GM19043 (cell line): ENCODE data around the gene EDA.

Experiments
- ATAC-seq: cut with Tn5 transposase; IDR thresholded peaks from one replicate; pipeline ENCODE4 v1.9.1; 2021; ENCODE audit warnings: low read depth; ENCODE audit not compliant: unreplicated experiment

EDA gene

DNA sequence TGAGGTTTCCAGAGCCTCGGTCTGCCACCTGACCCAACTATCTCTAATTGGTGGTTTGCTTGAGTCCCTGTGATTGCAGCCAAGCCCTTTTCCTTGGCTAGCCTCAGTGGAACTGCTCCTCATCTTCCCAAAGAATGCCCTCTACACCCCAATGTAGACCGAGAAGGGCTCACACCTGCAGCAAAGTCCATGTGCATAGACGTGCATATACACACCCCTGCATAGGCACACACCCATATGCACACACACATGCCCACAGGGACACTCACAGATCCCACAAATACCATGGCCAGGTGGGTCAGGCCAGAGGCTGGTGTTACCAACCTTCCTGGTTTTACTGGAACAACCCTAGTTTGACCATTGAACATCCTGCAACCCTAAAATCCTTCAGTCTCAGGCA lies 433.5 kb downstream of the EDA start:
- no peak for ATAC-seq

DNA sequence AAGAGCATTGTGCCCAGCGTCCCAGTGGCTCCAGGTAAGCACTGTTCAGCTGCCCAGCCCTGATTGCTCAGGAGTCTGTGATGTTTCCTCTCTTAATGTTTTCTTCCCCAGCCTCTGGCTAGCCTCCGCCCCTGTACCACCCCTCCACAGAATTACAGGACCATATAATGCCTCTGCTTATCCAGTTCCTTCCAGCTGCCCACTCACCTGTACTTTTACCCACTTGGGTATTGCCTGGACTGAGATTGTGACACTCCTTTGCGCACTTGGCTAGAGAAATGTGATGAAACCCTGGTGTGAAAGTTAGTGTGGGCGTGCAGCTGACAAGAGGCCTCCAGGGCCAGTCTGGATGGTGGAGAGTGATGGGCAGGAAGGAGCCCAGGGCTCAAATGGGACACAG lies 434.0 kb downstream of the EDA start, which contains the start of gene AWAT2:
AWAT2 (minus strand) TSS at position 14 of the 400 bp plus-strand sequence; CDS start at position 8, 6 bp downstream.
- no peak for ATAC-seq

- no peak for ATAC-seq
Measured at GRCh38 chrX:70052895-70053615, 437.1 kb downstream of the EDA start.

GRCh38 chrX:70054391-70054790 lies 438.5 kb downstream of the EDA start:
- no peak for ATAC-seq

DNA sequence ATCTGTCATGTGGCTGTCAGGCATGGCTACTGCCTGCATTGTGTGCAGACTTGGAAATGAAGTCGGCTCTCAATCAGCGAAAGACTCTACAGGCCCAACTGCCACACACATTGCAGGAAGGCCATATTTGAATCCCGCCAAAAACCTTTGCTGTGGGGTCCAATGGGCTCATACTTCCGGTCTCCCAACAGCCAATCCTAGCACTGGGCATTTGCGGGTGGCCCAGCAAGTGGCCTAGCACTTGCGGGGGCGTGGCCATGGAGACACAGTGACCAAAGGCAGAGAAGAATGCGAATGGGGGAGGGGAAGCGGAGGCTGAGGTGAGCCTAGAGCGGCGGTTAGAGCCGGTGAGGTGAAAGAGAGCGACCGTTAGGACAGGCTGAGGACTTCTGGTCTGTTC lies 446.2 kb downstream of the EDA start, which contains the start of gene OTUD6A:
OTUD6A (plus strand) TSS at position 382 of the 400 bp plus-strand sequence. CDS start 68 bp downstream, outside the sequence.
- ATAC-seq = no peak

DNA sequence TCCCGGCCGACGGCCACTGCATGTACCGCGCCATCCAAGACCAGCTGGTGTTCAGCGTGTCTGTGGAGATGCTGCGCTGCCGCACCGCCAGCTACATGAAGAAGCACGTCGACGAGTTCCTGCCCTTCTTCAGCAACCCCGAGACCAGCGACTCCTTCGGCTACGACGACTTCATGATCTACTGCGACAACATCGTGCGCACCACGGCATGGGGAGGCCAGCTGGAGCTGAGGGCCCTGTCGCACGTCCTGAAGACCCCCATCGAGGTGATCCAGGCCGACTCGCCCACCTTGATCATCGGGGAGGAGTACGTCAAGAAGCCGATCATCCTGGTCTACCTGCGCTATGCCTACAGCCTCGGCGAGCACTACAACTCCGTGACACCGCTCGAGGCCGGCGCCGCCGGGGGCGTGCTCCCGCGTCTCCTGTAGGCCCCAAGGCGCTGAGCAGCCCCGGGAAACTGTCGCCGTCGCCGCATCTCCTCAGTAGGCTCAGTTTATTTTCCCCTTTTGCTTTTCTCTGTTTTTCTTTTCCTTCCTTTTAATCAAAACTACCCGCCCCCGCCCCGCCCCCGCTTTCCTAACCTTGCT lies 447.1 kb downstream of the EDA start:
- no peak for ATAC-seq

GRCh38 chrX:70066646-70067045 lies 450.7 kb downstream of the EDA start:
- ATAC-seq = no peak

DNA sequence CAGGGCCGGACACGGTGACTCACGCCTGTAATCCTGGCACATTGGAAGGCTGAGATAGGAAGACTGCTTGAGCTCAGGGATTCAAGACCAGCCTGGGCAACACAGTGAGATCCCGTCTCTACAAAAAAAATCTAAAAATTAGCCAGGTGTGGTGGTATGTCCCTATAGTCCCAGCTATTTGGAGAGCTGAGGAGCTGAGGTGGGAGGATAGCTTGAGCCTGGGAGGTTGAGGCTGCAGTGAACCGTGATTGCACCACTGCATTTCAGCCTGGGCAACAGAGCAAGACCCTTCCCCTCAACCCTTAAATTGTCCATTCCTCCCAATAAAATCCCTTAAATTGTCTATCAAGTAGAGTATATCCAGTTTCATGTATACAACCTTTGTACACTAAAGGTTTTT lies 463.4 kb downstream of the EDA start:
- no peak for ATAC-seq

GRCh38 chrX:70079870-70080269 lies 464.0 kb downstream of the EDA start:
- ATAC-seq = no peak

- no peak for ATAC-seq
Measured at GRCh38 chrX:70082723-70083122, 466.8 kb downstream of the EDA start.

GRCh38 chrX:70084592-70085240 lies 468.8 kb downstream of the EDA start:
- ATAC-seq = no peak

DNA sequence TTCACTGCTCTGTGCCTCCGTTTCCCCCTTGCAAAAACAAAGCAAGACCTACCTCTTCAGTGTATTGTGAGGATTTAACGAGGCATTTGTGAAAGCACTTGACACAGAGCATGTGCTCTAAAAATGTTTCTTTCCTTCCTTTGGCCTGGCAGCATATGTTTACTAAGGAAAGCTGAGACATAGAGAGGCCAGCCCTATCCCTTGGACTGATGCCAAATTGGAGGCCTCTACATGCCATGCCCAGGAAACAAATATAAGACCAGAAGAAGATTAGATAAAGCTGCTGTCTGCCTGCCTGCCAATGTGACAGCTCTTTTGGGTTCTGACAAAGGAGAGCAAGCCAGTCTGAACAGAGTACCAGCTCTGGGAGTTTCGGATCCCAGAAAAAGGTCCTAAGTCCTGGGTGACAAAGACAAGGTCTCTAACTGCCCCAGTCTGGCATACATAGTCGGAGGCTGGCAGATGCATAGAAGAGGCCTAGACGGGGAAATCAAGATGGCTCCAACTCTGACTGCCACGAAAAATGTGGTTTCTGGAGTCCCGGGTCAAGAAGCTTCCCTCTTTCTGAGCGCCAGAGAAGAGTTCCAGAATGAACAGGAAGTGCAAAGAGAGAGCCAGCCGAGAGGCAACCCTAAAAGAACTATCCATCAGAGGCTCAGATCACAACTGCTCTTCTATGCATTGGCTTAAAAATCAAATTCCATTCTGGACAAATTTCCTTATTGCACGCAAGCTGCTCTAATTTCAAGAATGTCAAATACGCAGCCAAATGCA lies 472.1 kb downstream of the EDA start:
- no peak for ATAC-seq

GRCh38 chrX:70088751-70089150 lies 472.8 kb downstream of the EDA start:
- ATAC-seq = no peak
